Body of pancreas (tissue), 4 donors: ENCODE measurements around the gene CXCL9.

Experiments
- CTCF ChIP-seq, 7 experiments: fragments of 450-650 bp in 4 of 7; fragments of 200-600 bp in 3 of 7; sonication (generic) in 3 of 7; IDR thresholded peaks; one replicate each; pipeline ENCODE4 v1.5.1; 2016 to 2019; ENCODE audit warnings: antibody characterized with exemption in 7 of 7
- POLR2A ChIP-seq, 3 donors: fragments of 450-650 bp; IDR thresholded peaks; one replicate each; pipeline ENCODE4 v1.6.1; 2016; ENCODE audit warnings: antibody characterized with exemption in 3 of 3, mild to moderate bottlenecking in 2 of 3

- TF ChIP-seq CTCF (IDR thresholded peaks at IDR 0.05) (no peak), POLR2A (IDR thresholded peaks at IDR 0.05) (no peak)
These were observed 21.0 kb upstream of the CXCL9 start for GRCh38 chr4:76028350-76028765.
